NCI-H2107 treated with DMSO at 0.1 percent for 48 hours (cell line): ENCODE data around the gene RCC2.

Experiments
- DNase-seq: peaks from one replicate; lab custom pipeline; 2025; ENCODE audit not compliant: unreplicated experiment; lab: John Stamatoyannopoulos, UW

Gene RCC2

GRCh38 chr1:17377325-17377953 is 62.0 kb downstream of the RCC2 start:
- DNase-seq: peak; percentile 17

GRCh38 chr1:17375651-17376050 is 63.8 kb downstream of the RCC2 start:
- DNase-seq: no peak

- no peak for DNase-seq
These were observed 66.5 kb downstream of the RCC2 start for GRCh38 chr1:17372955-17373354.

GRCh38 chr1:17371896-17372295 is 67.6 kb downstream of the RCC2 start, which contains the start of gene PADI6:
PADI6 (plus strand) TSS chr1:17372196; CDS start chr1:17372246, 50 bp downstream.
- no peak for DNase-seq

- DNase-seq: no peak
These were observed 68.9 kb downstream of the RCC2 start for GRCh38 chr1:17370618-17371017.

- no peak for DNase-seq
These were observed 70.0 kb downstream of the RCC2 start for GRCh38 chr1:17369466-17369865.

- DNase-seq: no peak
These were observed 74.2 kb downstream of the RCC2 start for GRCh38 chr1:17365293-17365692.

- no peak for DNase-seq
These were observed 75.7 kb downstream of the RCC2 start for GRCh38 chr1:17363771-17364170.

GRCh38 chr1:17363351-17363750 is 76.1 kb downstream of the RCC2 start:
- no peak for DNase-seq

GRCh38 chr1:17361687-17362086 is 77.8 kb downstream of the RCC2 start:
- no peak for DNase-seq

GRCh38 chr1:17360272-17360956 is 79.1 kb downstream of the RCC2 start:
- no peak for DNase-seq

GRCh38 chr1:17359808-17360207 is 79.7 kb downstream of the RCC2 start:
- DNase-seq: no peak

- DNase-seq: no peak
These were observed 80.4 kb downstream of the RCC2 start for GRCh38 chr1:17359031-17359430.

- DNase-seq: no peak
These were observed 80.9 kb downstream of the RCC2 start for GRCh38 chr1:17358557-17358956.
